NCI-H2196 (cell line): Measurements from ENCODE around the gene CUL3.
"Not testable (repeated sequence)": the region's sequence is repeated elsewhere in the genome, so short reads cannot be mapped to it uniquely, and the experiment has no call there.

ENCODE experiments used
- DNase-seq: peaks from one replicate; lab custom pipeline; 2025; ENCODE audit not compliant: unreplicated experiment; lab: John Stamatoyannopoulos, UW

CUL3 gene

DNA sequence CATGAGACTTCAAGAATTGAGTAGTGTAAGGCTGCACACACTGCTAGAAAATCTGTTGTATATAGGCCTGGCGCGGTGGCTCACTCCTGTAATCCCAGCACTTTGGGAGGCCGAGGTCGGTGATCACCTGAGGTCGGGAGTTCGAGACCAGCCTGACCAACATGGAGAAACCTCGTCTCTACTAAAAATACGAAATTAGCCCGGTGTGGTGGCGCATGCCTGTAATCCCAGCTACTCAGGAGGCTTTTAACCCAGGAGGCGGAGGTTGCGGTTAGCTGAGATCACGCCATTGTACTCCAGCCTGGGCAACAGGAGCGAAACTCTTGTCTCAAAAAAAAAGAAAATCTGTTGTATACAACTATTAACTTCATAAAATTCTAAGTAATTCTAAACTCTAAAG, 2.1 kb downstream of the CUL3 start:
- DNase-seq: not testable (repeated sequence)

- no peak for DNase-seq
These were observed 4.9 kb downstream of the CUL3 start for GRCh38 chr2:224580248-224580647.

- DNase-seq: no peak
These were observed 5.8 kb downstream of the CUL3 start for GRCh38 chr2:224579411-224579810.

- no peak for DNase-seq
These were observed 7.6 kb downstream of the CUL3 start for GRCh38 chr2:224577541-224577940.

GRCh38 chr2:224576088-224576715, 9.0 kb downstream of the CUL3 start:
- DNase-seq: no peak

DNA sequence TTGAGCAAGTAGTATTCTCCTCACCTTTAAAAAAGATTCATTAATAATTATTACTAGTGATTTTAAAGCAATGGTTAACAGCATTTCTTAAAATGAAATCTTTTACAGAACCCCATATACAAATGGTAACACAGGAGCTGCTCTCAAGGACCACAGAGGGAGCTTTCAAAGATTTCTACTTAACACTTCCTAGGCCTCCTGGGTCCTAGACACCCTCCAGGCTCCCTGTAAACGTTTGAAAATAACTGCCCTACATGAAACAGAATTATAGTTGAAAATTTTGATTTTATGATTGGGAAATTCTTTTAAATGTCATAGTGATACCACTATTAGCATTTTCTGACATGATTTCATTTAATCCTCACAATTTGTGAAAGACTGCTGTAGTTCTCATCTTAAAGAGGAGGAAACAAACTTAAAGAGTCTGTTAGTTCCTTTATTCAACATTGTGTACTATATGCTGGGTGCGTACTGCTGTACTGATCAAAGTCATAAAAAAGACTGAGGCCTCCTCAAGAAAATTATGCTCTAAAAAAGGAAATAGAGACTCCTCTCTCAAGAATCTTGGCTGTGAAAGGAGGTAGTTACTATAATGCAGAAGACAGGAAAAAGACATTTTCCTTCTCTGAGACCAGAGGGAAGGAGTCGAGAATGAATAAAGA, 10.6 kb downstream of the CUL3 start:
- no peak for DNase-seq

- no peak for DNase-seq
These were observed 11.4 kb downstream of the CUL3 start for GRCh38 chr2:224573724-224574123.

GRCh38 chr2:224572338-224572737, 12.8 kb downstream of the CUL3 start:
- no peak for DNase-seq

GRCh38 chr2:224570328-224570993, 14.7 kb downstream of the CUL3 start:
- no peak for DNase-seq

DNA sequence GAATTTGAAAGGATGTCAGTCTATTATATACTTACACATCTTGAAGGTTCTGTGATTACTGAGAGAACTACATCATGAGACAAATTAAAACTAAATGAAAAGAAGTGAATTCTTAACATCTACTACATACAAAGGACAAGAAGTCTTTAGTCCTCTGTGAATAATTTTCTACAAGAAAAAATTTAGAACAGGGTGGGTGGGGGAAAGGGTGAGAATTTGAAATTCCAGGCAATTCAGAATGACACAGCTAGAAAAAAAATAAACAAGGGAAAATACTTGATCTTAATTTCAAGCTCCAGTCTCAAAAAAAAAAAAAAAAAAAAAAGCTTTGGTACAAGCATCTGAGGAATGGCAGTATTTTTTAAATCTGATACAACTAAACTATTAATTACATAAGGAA, 15.5 kb downstream of the CUL3 start:
- no peak for DNase-seq

- DNase-seq: no peak
These were observed 19.6 kb downstream of the CUL3 start for GRCh38 chr2:224565452-224566035.

- no peak for DNase-seq
These were observed 21.6 kb downstream of the CUL3 start for GRCh38 chr2:224563537-224563936.

- no peak for DNase-seq
These were observed 22.3 kb downstream of the CUL3 start for GRCh38 chr2:224562831-224563230.

- DNase-seq: no peak
These were observed 23.7 kb downstream of the CUL3 start for GRCh38 chr2:224561234-224562005.

- DNase-seq: no peak
These were observed 24.6 kb downstream of the CUL3 start for GRCh38 chr2:224560549-224560948.

DNA sequence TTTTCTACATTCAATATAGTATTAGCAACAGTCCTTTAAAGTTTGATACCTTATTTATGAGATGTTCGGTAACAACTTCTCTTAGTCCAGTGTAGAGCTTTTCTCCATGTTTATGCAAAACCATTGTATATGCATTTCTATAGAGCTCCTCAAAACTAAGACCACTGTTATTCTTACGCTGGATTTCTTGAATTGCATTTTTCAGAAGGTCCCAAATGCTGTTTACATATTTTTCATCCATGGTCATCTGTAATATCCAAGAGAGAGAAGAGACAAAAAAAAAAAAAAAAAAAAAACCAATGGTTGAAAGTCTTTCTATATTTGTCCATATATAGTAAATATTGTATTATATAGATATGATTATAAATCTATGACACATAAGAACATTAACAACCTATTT, 27.6 kb downstream of the CUL3 start:
- no peak for DNase-seq

DNA sequence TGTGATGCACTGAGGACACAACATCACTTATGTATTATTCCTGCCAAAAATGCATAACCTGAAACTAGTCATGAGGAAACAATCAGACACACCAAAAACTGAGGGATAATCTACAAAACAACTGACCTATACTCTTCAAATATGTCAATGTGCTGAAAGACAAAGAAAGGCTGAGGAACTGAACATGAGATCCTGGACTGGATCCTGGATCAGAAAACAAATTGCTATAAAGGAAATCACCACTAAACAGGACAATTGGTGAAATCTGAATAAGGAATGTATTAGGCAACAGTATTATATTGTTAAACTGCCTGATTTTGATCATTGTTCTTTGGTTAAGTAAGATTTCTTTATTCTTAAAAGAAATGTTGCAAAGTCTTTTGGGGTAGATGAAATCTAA, 28.8 kb downstream of the CUL3 start:
- DNase-seq: no peak

GRCh38 chr2:224555823-224556366, 29.3 kb downstream of the CUL3 start:
- no peak for DNase-seq

GRCh38 chr2:224552771-224553170, 32.4 kb downstream of the CUL3 start:
- DNase-seq: no peak

- no peak for DNase-seq
These were observed 33.5 kb downstream of the CUL3 start for GRCh38 chr2:224551693-224552092.

DNA sequence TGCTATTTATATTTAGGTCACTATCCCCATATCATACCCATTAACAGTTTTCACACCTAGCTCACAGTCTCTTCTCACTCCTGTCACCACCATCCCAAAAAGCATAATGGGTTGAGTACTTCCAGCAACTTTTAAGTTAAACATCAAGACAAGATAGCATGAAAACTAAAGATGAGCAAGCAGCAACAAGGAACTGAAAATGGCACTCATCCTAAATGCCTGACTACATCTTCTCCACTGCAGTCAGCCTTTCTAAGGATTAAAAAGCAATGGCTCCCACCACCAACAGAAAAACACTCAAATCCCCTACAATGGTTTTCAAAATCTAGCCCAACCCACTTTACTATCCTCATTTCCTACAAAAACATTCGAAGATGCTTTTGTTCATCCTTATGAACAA, 38.2 kb downstream of the CUL3 start:
- DNase-seq: no peak
